ENCODE measurements around the gene SEPTIN8. TPM values are rescaled to one million over a fixed set of nuclear protein-coding genes. Genes with fewer than 3 reads are reported as not detected.

The SEPTIN8 gene
- polyA plus RNA-seq, 2 of the 4 experiments (the other 2 are of a cell fraction), result 20.8 to 29.2 TPM

- no peak overlapping the region for H3K27ac ChIP-seq
- H3K4me1 ChIP-seq, result no peaks in the 10 kb centered on the region
- DNase-seq (ENCODE audit: low read depth in 1 of 2, low spot score in 1 of 2) (no peak), FAIRE-seq (no peak), ATAC-seq (no peak)
- WGBS (ENCODE audit: missing lambda C conversion rate), result 84% methylated on average over 13 of the region's 13 CpGs
- H3K4me2 ChIP-seq, result no peak overlapping the region
- H3K4me3 ChIP-seq, result no peak overlapping the region
- CTCF ChIA-PET, result interaction anchor here (0.6 to 1.5 kb wide), 2 partner anchors 13 to 1138 kb away, joined by 3 to 5 read pairs; partner anchors contain the start of gene CCNI2
- POLR2A ChIA-PET, result no interaction called here
- H3K9me3 ChIP-seq, result no peaks in the 10 kb centered on the region
- TF ChIP-seq RCOR1 (IDR thresholded peaks at IDR 0.05; ENCODE audit: low read depth, low read length) (no peak), RARB (CRISPR knock-in tag; IDR thresholded peaks at IDR 0.05) (no peak), MAZ (IDR thresholded peaks at IDR 0.05; ENCODE audit: borderline replicate concordance, low read depth, low read length) (no peak), CHD4 (IDR thresholded peaks at IDR 0.05; ENCODE audit: borderline replicate concordance) (no peak), ESRRA (IDR thresholded peaks at IDR 0.05; ENCODE audit: borderline replicate concordance, low read length) (no peak)
Observed at GRCh38 chr5:132759114-132760048, 17.7 kb downstream of the SEPTIN8 start.

GRCh38 chr5:132758451-132758850 lies 18.6 kb downstream of the SEPTIN8 start:
- TF ChIP-seq ZNF302 (CRISPR knock-in tag; IDR thresholded peaks at IDR 0.05) (no peak), POLR2AphosphoS2 (conservative IDR thresholded peaks at IDR 0.05; ENCODE audit: low read length) (no peak), ESRRA (IDR thresholded peaks at IDR 0.05; ENCODE audit: borderline replicate concordance, low read length) (no peak), EHF (CRISPR knock-in tag; IDR thresholded peaks at IDR 0.05) (no peak), HOXA7 (CRISPR knock-in tag; IDR thresholded peaks at IDR 0.05) (no peak), NFE2L2 (conservative IDR thresholded peaks at IDR 0.05; ENCODE audit: low read length) (no peak), USF2 (IDR thresholded peaks at IDR 0.05) (no peak), HOXB5 (CRISPR knock-in tag; IDR thresholded peaks at IDR 0.05) (no peak), RCOR1 (IDR thresholded peaks at IDR 0.05; ENCODE audit: low read depth, low read length) (no peak), RAD21 (conservative IDR thresholded peaks at IDR 0.05 in 1 of 2, IDR thresholded peaks at IDR 0.05 in 1 of 2) (no peak), SREBF2 (IDR thresholded peaks at IDR 0.05) (no peak), BHLHE40 (IDR thresholded peaks at IDR 0.05; ENCODE audit: low read depth, low read length) (no peak), MAFK (IDR thresholded peaks at IDR 0.05; ENCODE audit: partially characterized antibody) (no peak), FOSB (CRISPR knock-in tag; IDR thresholded peaks at IDR 0.05) (no peak), ELK1 (IDR thresholded peaks at IDR 0.05; ENCODE audit: low read depth, low read length) (no peak), ZSCAN20 (CRISPR knock-in tag; IDR thresholded peaks at IDR 0.05) (no peak), BCL3 (IDR thresholded peaks at IDR 0.05) (no peak)
- no peak overlapping the region for H3K4me2 ChIP-seq
- ATAC-seq (no peak), DNase-seq (ENCODE audit: low read depth in 1 of 2, low spot score in 1 of 2) (no peak), FAIRE-seq (no peak)
- no peaks in the 10 kb centered on the region for H3K4me1 ChIP-seq
- POLR2A ChIA-PET, result no interaction called here
- H3K9me3 ChIP-seq, result no peaks in the 10 kb centered on the region
- WGBS (ENCODE audit: missing lambda C conversion rate), result 92% methylated on average over 13 of the region's 13 CpGs
- H3K27ac ChIP-seq, result no peak overlapping the region
- H3K4me3 ChIP-seq, result no peak overlapping the region
- CTCF ChIA-PET, result interaction anchor here (1.2 to 3.0 kb wide), 4 partner anchors 12 to 231 kb away, joined by 3 to 14 read pairs (median 7); partner anchors contain the start of gene CCNI2
